GM23248 (cell line): Measurements from ENCODE around the gene HHLA2. TPM values are rescaled to one million over a fixed set of nuclear protein-coding genes. Genes with fewer than 3 reads are reported as not detected.

Source experiments
- DNase-seq: peaks from one replicate; pipeline ENCODE4 v3.0.0-alpha.2; 2015
- H2AFZ ChIP-seq: fragments of 200-600 bp; sonication (generic); 2 replicates; pipeline ENCODE4 v1.6.1; 2016; ENCODE audit warnings: antibody characterized with exemption
- H3F3A ChIP-seq: fragments of 200-600 bp; sonication (generic); 2 replicates; pipeline ENCODE4 v1.6.1; 2016; ENCODE audit warnings: mild to moderate bottlenecking, antibody characterized with exemption, mixed run types; ENCODE audit not compliant: insufficient read depth
- H3K27ac ChIP-seq: fragments of 200-600 bp; sonication (generic); 2 replicates; pipeline ENCODE4 v1.5.1; 2016; ENCODE audit warnings: mild to moderate bottlenecking
- H3K27me3 ChIP-seq: fragments of 200-600 bp; sonication (generic); replicated peaks from 2 replicates; pipeline ENCODE4 v1.6.1; 2016; ENCODE audit warnings: mild to moderate bottlenecking; ENCODE audit not compliant: insufficient read depth
- H3K36me3 ChIP-seq: fragments of 200-600 bp; sonication (generic); 2 replicates; pipeline ENCODE4 v1.6.1; 2016; ENCODE audit warnings: low read depth, mild to moderate bottlenecking
- H3K4me1 ChIP-seq: fragments of 200-600 bp; sonication (generic); 2 replicates; pipeline ENCODE4 v1.6.1; 2016; ENCODE audit warnings: mild to moderate bottlenecking; ENCODE audit not compliant: insufficient read depth
- H3K4me2 ChIP-seq: fragments of 200-600 bp; sonication (generic); one replicate; pipeline ENCODE4 v1.6.1; 2016; ENCODE audit warnings: mild to moderate bottlenecking; ENCODE audit not compliant: unreplicated experiment
- H3K4me3 ChIP-seq: fragments of 200-600 bp; sonication (generic); 2 replicates; pipeline ENCODE4 v1.5.1; 2016; ENCODE audit warnings: mild to moderate bottlenecking
- H3K79me2 ChIP-seq: fragments of 200-600 bp; sonication (generic); 2 replicates; pipeline ENCODE4 v1.6.1; 2016; ENCODE audit warnings: mild to moderate bottlenecking; ENCODE audit not compliant: insufficient read depth
- H3K9ac ChIP-seq: fragments of 200-600 bp; sonication (generic); 2 replicates; pipeline ENCODE4 v1.6.1; 2016; ENCODE audit warnings: mild to moderate bottlenecking
- H3K9me2 ChIP-seq: fragments of 200-600 bp; sonication (generic); 2 replicates; pipeline ENCODE4 v1.6.1; 2016; ENCODE audit warnings: mixed run types, mild to moderate bottlenecking, moderate library complexity; ENCODE audit not compliant: insufficient read depth
- H3K9me3 ChIP-seq: fragments of 200-600 bp; sonication (generic); one replicate; pipeline ENCODE4 v1.6.1; 2017; ENCODE audit warnings: low read depth
- H4K20me1 ChIP-seq: fragments of 200-600 bp; sonication (generic); 2 replicates; pipeline ENCODE4 v1.6.0; 2016; ENCODE audit not compliant: insufficient read depth
- EZH2 ChIP-seq: fragments of 200-600 bp; sonication (generic); IDR thresholded peaks from 2 replicates; pipeline ENCODE4 v1.6.1; 2018; ENCODE audit warnings: antibody characterized with exemption, mild to moderate bottlenecking; ENCODE audit not compliant: insufficient read depth, poor library complexity, severe bottlenecking
- EZH2phosphoT487 ChIP-seq: fragments of 200-600 bp; sonication (generic); IDR thresholded peaks from 2 replicates; pipeline ENCODE4 v1.6.1; 2018; ENCODE audit warnings: antibody characterized with exemption, moderate library complexity, mild to moderate bottlenecking, low read depth; ENCODE audit not compliant: insufficient read depth
- whole genome bisulfite sequencing, 2 experiments: methylation state at CpG; one replicate each; pipeline ENCODE4 v1.1.6; 2015 to 2017; ENCODE audit warnings: low lambda C conversion rate in 2 of 2, low coverage in 1 of 2; ENCODE audit errors: missing lambda C conversion rate in 2 of 2; 5-methylcytosine and 5-hydroxymethylcytosine counted together
- in situ Hi-C: fragments of 300-500 bp; cut with MboI; formaldehyde crosslinking; loops from 2 replicates; pipeline ENCODE4 v1.15.0; 2020
- polyA plus RNA-seq: library from polyadenylated mRNA; unstranded; fragments of >200 nt; fragmentation: Nextera tagmentation; extraction: Ambion mirVana; gene quantifications from 2 replicates; pipeline ENCODE4 v1.2.1, GENCODE V29; 2016
- total RNA-seq: library from RNA; depleted of rRNA; stranded (reverse); fragments of >200 nt; shearing (Covaris generic); gene quantifications from 2 replicates; pipeline ENCODE4 v1.2.3, GENCODE V29; 2014

HHLA2 gene
- total and polyA plus RNA-seq, 2 experiments from 2014 or later: not detected

DNA sequence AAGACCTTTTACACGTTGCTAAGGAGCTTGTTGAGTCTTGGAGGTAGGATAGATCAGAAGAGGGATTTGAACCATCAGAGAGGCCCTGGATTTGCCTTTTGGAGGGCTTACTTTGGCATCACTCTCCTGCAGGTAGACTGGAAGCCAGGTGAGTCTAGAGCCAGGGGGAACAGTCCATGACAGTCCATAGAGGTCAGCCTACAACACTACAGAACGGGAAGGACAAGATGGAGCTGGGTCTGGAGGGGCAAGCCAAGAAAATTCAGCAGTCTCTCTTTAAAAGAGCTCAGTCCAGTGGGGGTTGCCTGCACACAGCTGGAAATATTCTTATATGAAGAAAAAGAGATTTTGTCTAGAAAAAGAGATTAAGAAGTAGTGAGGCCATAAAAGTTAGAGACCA is 60.7 kb downstream of the HHLA2 start:
- Histone ChIP-seq H4K20me1 (no peaks in the 10 kb centered on the region), H3K79me2 (no peaks in the 10 kb centered on the region), H3K27me3 (no peaks in the 10 kb centered on the region; the same call in 1 of the 2 replicates), H3K4me2 (no peak overlapping the region), H3K36me3 (no peaks in the 10 kb centered on the region), H3K9ac (no peak overlapping the region), H3K9me2 (no peaks in the 10 kb centered on the region), H3K27ac (no peak overlapping the region), H2AFZ (no peak overlapping the region), H3K4me1 (no peaks in the 10 kb centered on the region), H3K9me3 (no peaks in the 10 kb centered on the region), H3K4me3 (no peak overlapping the region), H3F3A (no peaks in the 10 kb centered on the region)
- TF ChIP-seq EZH2 (no peak), EZH2phosphoT487 (no peak)
- DNase-seq: no peak
- WGBS, 2 experiments: 17 to 23% methylated on average over 2 of the region's 2 CpGs
- in situ Hi-C loops: no loop called here

DNA sequence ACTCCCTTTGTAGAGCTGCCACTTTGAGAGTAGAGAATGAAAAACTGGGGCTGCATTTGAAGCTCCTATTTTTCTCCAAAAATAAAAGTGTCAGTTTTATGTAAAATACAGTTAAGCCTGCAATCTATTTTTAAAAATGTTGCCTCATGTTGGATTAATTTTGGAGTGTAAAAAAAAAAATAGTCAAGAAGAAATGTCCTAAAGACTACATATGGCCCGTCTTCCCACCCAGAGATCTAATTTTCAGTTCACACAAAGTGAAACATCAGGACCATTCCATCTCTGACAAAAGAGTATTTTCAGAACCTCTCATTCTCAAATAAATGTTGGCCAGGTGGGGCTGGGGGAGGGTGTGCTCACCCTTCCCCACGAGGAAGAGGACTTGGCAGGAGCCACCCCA is 62.7 kb downstream of the HHLA2 start:
- Histone ChIP-seq H3K27me3 (peaks cover 6% of the 10 kb centered on the region; the same call in 1 of the 2 replicates), H3K4me1 (no peaks in the 10 kb centered on the region), H4K20me1 (no peaks in the 10 kb centered on the region), H3K9me2 (no peaks in the 10 kb centered on the region), H3K4me2 (no peak overlapping the region), H3K9ac (no peak overlapping the region), H3K79me2 (no peaks in the 10 kb centered on the region), H2AFZ (no peak overlapping the region), H3F3A (no peaks in the 10 kb centered on the region), H3K4me3 (no peak overlapping the region), H3K27ac (no peak overlapping the region), H3K36me3 (no peaks in the 10 kb centered on the region), H3K9me3 (no peaks in the 10 kb centered on the region)
- in situ Hi-C loops: no loop called here
- DNase-seq: no peak
- TF ChIP-seq EZH2phosphoT487: no peak
- TF ChIP-seq EZH2: no peak
- WGBS, 2 experiments: 24 to 33% methylated on average over 2 of the region's 2 CpGs

- Histone ChIP-seq H3K9ac (no peak overlapping the region), H3K36me3 (no peaks in the 10 kb centered on the region), H3K9me2 (no peaks in the 10 kb centered on the region), H2AFZ (no peak overlapping the region), H3K4me1 (no peaks in the 10 kb centered on the region), H3K27me3 (no peaks in the 10 kb centered on the region), H3K4me3 (no peak overlapping the region), H3F3A (no peaks in the 10 kb centered on the region), H4K20me1 (no peaks in the 10 kb centered on the region), H3K9me3 (no peaks in the 10 kb centered on the region), H3K4me2 (no peak overlapping the region), H3K79me2 (no peaks in the 10 kb centered on the region), H3K27ac (no peak overlapping the region)
- 0% methylated on average over 1 of the region's 1 CpG for WGBS, 2 experiments
- in situ Hi-C loops: no loop called here
- no peak for DNase-seq
- TF ChIP-seq EZH2: no peak
- TF ChIP-seq EZH2phosphoT487: no peak
Observed at GRCh38 chr3:108376026-108376425, 79.7 kb downstream of the HHLA2 start.

- Histone ChIP-seq H3K9me3 (no peaks in the 10 kb centered on the region), H3K4me3 (no peak overlapping the region), H3F3A (no peaks in the 10 kb centered on the region), H3K36me3 (no peaks in the 10 kb centered on the region), H3K27me3 (no peaks in the 10 kb centered on the region), H3K79me2 (no peaks in the 10 kb centered on the region), H3K9ac (no peak overlapping the region), H4K20me1 (no peaks in the 10 kb centered on the region), H3K4me1 (no peaks in the 10 kb centered on the region), H2AFZ (no peak overlapping the region), H3K9me2 (no peaks in the 10 kb centered on the region), H3K4me2 (no peak overlapping the region), H3K27ac (no peak overlapping the region)
- WGBS, 2 experiments: 57 to 63% methylated on average over 1 of the region's 1 CpG
- no peak for TF ChIP-seq EZH2phosphoT487
- TF ChIP-seq EZH2: no peak
- DNase-seq: no peak
- in situ Hi-C loops: no loop called here
Observed at GRCh38 chr3:108377384-108377783, 81.0 kb downstream of the HHLA2 start.
